Muscle of leg (tissue), 11 donors: Measurements from ENCODE around the gene CARS2. TPM values are rescaled to one million over a fixed set of nuclear protein-coding genes. Genes with fewer than 3 reads are reported as not detected.
A peak's percentile ranks its signal among the peaks of the same experiment; 100 is the strongest.

Source experiments
- DNase-seq: peaks from one replicate; pipeline ENCODE4 v3.0.0; 2013
- H3K27ac ChIP-seq: one replicate; pipeline ENCODE4 v1.5.1; 2013; ENCODE audit warnings: mild to moderate bottlenecking, low read length, control low read depth
- H3K27me3 ChIP-seq: one replicate; pipeline ENCODE4 v1.6.1; 2013; ENCODE audit warnings: low read length; ENCODE audit not compliant: control insufficient read depth, insufficient read depth
- H3K36me3 ChIP-seq: one replicate; pipeline ENCODE4 v1.6.1; 2013; ENCODE audit warnings: low read length; ENCODE audit not compliant: control insufficient read depth, insufficient read depth
- H3K4me1 ChIP-seq: one replicate; pipeline ENCODE4 v1.6.1; 2013; ENCODE audit warnings: low read length; ENCODE audit not compliant: control insufficient read depth, insufficient read depth
- H3K4me3 ChIP-seq: one replicate; pipeline ENCODE4 v1.5.1; 2013; ENCODE audit warnings: low read length, control low read depth
- H3K9me3 ChIP-seq: replicated peaks from 2 replicates; pipeline ENCODE4 v1.6.1; 2013; ENCODE audit warnings: low read depth, low read length; ENCODE audit not compliant: control insufficient read depth
- WGBS: methylation state at CpG from one replicate; pipeline ENCODE4 v1.1.5; 2013; ENCODE audit warnings: missing lambda C conversion rate; ENCODE audit not compliant: insufficient coverage; 5-methylcytosine and 5-hydroxymethylcytosine counted together
- polyA plus RNA-seq, 8 donors: library from polyadenylated mRNA; unstranded; fragments of 120-200 nt; gene quantifications; one replicate each; pipeline versions ENCODE4 v1.2.1 to v1.2.3, GENCODE V29; 2013; ENCODE audit warnings: inconsistent platforms in 1 of 8, low replicate concordance in 1 of 8; ENCODE audit not compliant: insufficient read length in 8 of 8, insufficient read depth in 1 of 8
- total RNA-seq: library from RNA; stranded (reverse); fragments of 120-200 nt; gene quantifications from one replicate; pipeline ENCODE4 v1.2.4, GENCODE V29; 2013

Gene CARS2
- total and polyA plus RNA-seq, 9 donors: 37.7 to 73.2 (median 51.7) TPM

- WGBS: 93% methylated on average over 9 of the region's 10 CpGs
- H3K9me3 ChIP-seq: no peaks in the 10 kb centered on the region
- DNase-seq: no peak
- peaks cover 45% of the 10 kb centered on the region for H3K36me3 ChIP-seq
- no peak overlapping the region for H3K4me3 ChIP-seq
- peaks cover 10% of the 10 kb centered on the region for H3K4me1 ChIP-seq
- H3K27ac ChIP-seq: no peak overlapping the region
- H3K27me3 ChIP-seq: no peaks in the 10 kb centered on the region
These were observed 58.6 kb downstream of the CARS2 start for GRCh38 chr13:110647365-110647737.

GRCh38 chr13:110646442-110647364, 59.2 kb downstream of the CARS2 start:
- DNase-seq: no peak
- WGBS: 82% methylated on average over 24 of the region's 29 CpGs
- Histone ChIP-seq H3K4me1 (peaks cover 10% of the 10 kb centered on the region), H3K27ac (no peak overlapping the region), H3K36me3 (peaks cover 51% of the 10 kb centered on the region), H3K27me3 (no peaks in the 10 kb centered on the region), H3K4me3 (no peak overlapping the region), H3K9me3 (no peaks in the 10 kb centered on the region)

GRCh38 chr13:110645750-110646149, 60.2 kb downstream of the CARS2 start:
- Histone ChIP-seq H3K4me1 (peaks cover 18% of the 10 kb centered on the region), H3K4me3 (no peak overlapping the region), H3K27ac (no peak overlapping the region), H3K9me3 (no peaks in the 10 kb centered on the region), H3K27me3 (no peaks in the 10 kb centered on the region), H3K36me3 (peaks cover 54% of the 10 kb centered on the region)
- 85% methylated on average over 13 of the region's 15 CpGs for WGBS
- no peak for DNase-seq

GRCh38 chr13:110644892-110645521, 60.9 kb downstream of the CARS2 start:
- WGBS: 33% methylated on average over 28 of the region's 28 CpGs
- Histone ChIP-seq H3K27ac (no peak overlapping the region), H3K27me3 (no peaks in the 10 kb centered on the region), H3K36me3 (peaks cover 53% of the 10 kb centered on the region), H3K4me1 (peaks cover 22% of the 10 kb centered on the region), H3K4me3 (no peak overlapping the region), H3K9me3 (no peaks in the 10 kb centered on the region)
- DNase-seq: peak; percentile 62

- DNase-seq: no peak
- Histone ChIP-seq H3K4me3 (no peak overlapping the region), H3K27ac (no peak overlapping the region), H3K9me3 (no peaks in the 10 kb centered on the region), H3K4me1 (peaks cover 22% of the 10 kb centered on the region), H3K36me3 (peaks cover 60% of the 10 kb centered on the region), H3K27me3 (no peaks in the 10 kb centered on the region)
- 77% methylated on average over 11 of the region's 13 CpGs for WGBS
These were observed 62.0 kb downstream of the CARS2 start for GRCh38 chr13:110643768-110644421.

GRCh38 chr13:110643324-110643723, 62.6 kb downstream of the CARS2 start:
- no peak overlapping the region for H3K4me3 ChIP-seq
- 54% methylated on average over 11 of the region's 11 CpGs for WGBS
- no peaks in the 10 kb centered on the region for H3K9me3 ChIP-seq
- no peak overlapping the region for H3K27ac ChIP-seq
- DNase-seq: no peak
- H3K4me1 ChIP-seq: peaks cover 22% of the 10 kb centered on the region
- no peaks in the 10 kb centered on the region for H3K27me3 ChIP-seq
- peaks cover 66% of the 10 kb centered on the region for H3K36me3 ChIP-seq

GRCh38 chr13:110642291-110642981, 63.5 kb downstream of the CARS2 start:
- Histone ChIP-seq H3K9me3 (no peaks in the 10 kb centered on the region), H3K4me3 (no peak overlapping the region), H3K27ac (no peak overlapping the region), H3K36me3 (peaks cover 74% of the 10 kb centered on the region), H3K27me3 (no peaks in the 10 kb centered on the region), H3K4me1 (peaks cover 22% of the 10 kb centered on the region)
- WGBS: 74% methylated on average over 35 of the region's 40 CpGs
- DNase-seq: no peak

- Histone ChIP-seq H3K9me3 (no peaks in the 10 kb centered on the region), H3K4me1 (peaks cover 22% of the 10 kb centered on the region), H3K27me3 (no peaks in the 10 kb centered on the region), H3K27ac (no peak overlapping the region), H3K36me3 (peaks cover 78% of the 10 kb centered on the region), H3K4me3 (no peak overlapping the region)
- peak; percentile 60 for DNase-seq
- WGBS: 45% methylated on average over 16 of the region's 29 CpGs
These were observed 64.6 kb downstream of the CARS2 start for GRCh38 chr13:110641055-110642015.

GRCh38 chr13:110640591-110641029, 65.3 kb downstream of the CARS2 start:
- Histone ChIP-seq H3K4me1 (peaks cover 22% of the 10 kb centered on the region), H3K36me3 (peaks cover 82% of the 10 kb centered on the region), H3K27ac (no peak overlapping the region), H3K27me3 (no peaks in the 10 kb centered on the region), H3K9me3 (no peaks in the 10 kb centered on the region), H3K4me3 (no peak overlapping the region)
- no peak for DNase-seq
- WGBS: 62% methylated on average over 11 of the region's 13 CpGs
